ENCODE results near the gene FRY.

Gene FRY

DNA sequence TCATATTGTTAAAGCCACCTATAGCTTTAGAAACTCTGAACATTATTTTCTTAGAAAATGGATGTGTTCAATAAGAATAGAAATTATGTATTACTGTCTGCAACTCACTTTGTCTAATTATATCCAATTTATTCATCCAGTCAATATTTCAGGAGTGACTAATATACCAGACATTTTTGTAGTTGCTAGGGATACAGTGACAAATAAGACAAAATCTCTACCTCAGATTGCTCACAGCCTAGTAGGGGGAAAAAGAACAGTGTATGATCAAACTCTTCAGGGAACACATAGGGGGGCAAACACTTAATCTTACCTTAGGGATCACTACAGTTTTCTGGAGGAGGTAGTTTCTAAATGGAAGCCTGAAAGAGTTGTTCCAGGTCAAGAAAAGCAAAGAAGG lies 292.3 kb downstream of the FRY start:
- DNase-seq (ENCODE audit: low read depth), result peak; percentile 81
- no peak for TF ChIP-seq CTCF (conservative IDR thresholded peaks at IDR 0.05; ENCODE audit: low read length)
- no peak overlapping the region for H3K4me3 ChIP-seq (ENCODE audit: low read length)

GRCh38 chr13:32330441-32330840 lies 298.9 kb downstream of the FRY start:
- no peak for TF ChIP-seq CTCF (conservative IDR thresholded peaks at IDR 0.05; ENCODE audit: low read length)
- no peak overlapping the region for H3K4me3 ChIP-seq (ENCODE audit: low read length)
- peak; percentile 91 for DNase-seq (ENCODE audit: low read depth)

DNA sequence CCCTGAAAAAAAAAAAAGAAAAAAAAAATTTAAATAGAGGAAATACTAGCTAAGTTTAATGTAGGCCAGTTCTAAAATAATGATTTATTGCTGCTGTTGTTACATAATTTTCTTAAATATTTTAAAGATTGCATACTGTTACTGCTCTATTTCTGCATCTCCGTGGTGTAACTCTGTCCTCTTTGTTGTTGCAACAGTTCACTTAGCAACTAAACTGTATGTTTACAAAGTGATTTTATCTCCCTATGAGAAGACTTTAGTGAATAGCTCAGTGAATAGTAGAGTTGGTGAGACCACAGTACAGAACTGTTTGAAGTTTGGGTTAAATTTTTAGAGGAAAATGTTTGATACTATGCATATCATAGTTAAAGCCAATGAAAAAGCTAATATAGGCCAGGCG lies 303.1 kb downstream of the FRY start:
- peak; percentile 54 for DNase-seq (ENCODE audit: low read depth)
- no peak for TF ChIP-seq CTCF (conservative IDR thresholded peaks at IDR 0.05; ENCODE audit: low read length)
- H3K4me3 ChIP-seq (ENCODE audit: low read length), result no peak overlapping the region

DNA sequence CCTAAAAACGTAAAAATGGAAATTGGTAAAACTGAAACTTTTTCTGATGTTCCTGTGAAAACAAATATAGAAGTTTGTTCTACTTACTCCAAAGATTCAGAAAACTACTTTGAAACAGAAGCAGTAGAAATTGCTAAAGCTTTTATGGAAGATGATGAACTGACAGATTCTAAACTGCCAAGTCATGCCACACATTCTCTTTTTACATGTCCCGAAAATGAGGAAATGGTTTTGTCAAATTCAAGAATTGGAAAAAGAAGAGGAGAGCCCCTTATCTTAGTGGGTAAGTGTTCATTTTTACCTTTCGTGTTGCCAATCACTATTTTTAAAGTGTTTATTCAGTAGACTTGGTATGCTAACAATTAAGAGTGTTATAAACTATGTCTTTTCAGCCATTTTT lies 309.3 kb downstream of the FRY start:
- no peak for DNase-seq (ENCODE audit: low read depth)
- no peak overlapping the region for H3K4me3 ChIP-seq (ENCODE audit: low read length)
- TF ChIP-seq CTCF (conservative IDR thresholded peaks at IDR 0.05; ENCODE audit: low read length), result no peak

GRCh38 chr13:32347651-32348050 lies 316.1 kb downstream of the FRY start:
- DNase-seq (ENCODE audit: low read depth), result no peak
- no peak for TF ChIP-seq CTCF (conservative IDR thresholded peaks at IDR 0.05; ENCODE audit: low read length)
- H3K4me3 ChIP-seq (ENCODE audit: low read length), result no peak overlapping the region
